Kidney tubule cell (primary cell): ENCODE measurements around the gene CDH5.
"Not testable (repeated sequence)": the region's sequence is repeated elsewhere in the genome, so short reads cannot be mapped to it uniquely, and the experiment has no call there.

Source experiments
- DNase-seq: peaks from one replicate; pipeline ENCODE4 v3.0.0-alpha.2; 2018; ENCODE audit warnings: low spot score

The CDH5 gene, protein sequence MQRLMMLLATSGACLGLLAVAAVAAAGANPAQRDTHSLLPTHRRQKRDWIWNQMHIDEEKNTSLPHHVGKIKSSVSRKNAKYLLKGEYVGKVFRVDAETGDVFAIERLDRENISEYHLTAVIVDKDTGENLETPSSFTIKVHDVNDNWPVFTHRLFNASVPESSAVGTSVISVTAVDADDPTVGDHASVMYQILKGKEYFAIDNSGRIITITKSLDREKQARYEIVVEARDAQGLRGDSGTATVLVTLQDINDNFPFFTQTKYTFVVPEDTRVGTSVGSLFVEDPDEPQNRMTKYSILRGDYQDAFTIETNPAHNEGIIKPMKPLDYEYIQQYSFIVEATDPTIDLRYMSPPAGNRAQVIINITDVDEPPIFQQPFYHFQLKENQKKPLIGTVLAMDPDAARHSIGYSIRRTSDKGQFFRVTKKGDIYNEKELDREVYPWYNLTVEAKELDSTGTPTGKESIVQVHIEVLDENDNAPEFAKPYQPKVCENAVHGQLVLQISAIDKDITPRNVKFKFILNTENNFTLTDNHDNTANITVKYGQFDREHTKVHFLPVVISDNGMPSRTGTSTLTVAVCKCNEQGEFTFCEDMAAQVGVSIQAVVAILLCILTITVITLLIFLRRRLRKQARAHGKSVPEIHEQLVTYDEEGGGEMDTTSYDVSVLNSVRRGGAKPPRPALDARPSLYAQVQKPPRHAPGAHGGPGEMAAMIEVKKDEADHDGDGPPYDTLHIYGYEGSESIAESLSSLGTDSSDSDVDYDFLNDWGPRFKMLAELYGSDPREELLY

DNA sequence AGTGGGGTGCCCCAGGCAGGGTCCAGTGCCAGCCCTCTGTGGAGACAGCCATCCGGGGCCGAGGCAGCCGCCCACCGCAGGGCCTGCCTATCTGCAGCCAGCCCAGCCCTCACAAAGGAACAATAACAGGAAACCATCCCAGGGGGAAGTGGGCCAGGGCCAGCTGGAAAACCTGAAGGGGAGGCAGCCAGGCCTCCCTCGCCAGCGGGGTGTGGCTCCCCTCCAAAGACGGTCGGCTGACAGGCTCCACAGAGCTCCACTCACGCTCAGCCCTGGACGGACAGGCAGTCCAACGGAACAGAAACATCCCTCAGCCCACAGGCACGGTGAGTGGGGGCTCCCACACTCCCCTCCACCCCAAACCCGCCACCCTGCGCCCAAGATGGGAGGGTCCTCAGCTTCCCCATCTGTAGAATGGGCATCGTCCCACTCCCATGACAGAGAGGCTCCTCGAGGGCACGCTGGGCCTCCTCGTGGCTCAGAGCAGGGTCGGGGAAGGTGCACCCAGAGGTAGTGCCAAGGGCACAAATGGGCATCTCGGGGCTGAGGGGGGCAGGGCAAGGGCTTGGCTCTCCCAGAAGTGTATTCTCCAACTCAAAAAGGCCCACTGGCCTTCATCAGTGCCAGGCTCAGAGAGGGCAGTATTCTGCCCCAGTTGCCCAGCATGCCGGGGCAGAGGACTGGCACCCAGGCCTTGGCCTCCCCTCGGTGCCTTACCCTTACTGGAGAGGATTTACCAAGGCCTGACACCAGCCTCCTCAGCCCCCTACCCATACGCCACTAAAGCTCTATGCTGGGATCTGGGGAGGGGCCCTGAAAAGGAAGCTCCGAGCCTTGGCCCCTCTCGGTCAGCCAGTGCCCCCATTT, at the start of gene CDH5:
Gene CDH5, plus strand, starts transcription at position 259 of the 867 bp plus-strand sequence. CDS start 12,647 bp downstream, outside the sequence.
- DNase-seq: no peak

DNA sequence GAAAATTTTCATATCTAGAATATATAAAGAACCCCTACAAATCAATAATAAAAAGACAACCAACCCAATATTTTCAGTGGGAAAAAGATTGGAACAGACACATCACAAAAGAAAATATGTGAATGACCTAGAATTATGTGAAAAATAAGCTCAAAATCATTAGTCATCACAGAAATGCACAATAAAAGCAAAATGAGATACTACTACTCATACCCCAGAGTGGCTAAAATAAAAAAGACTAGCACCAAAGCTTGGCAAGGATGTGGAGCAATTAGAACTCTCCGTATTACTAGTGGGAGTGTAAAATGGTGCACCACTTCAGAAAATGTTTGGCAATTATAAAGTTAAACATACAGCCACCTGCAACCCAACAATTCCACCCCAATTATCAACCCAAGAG, 48.0 kb upstream of the CDH5 start:
- no peak for DNase-seq

DNA sequence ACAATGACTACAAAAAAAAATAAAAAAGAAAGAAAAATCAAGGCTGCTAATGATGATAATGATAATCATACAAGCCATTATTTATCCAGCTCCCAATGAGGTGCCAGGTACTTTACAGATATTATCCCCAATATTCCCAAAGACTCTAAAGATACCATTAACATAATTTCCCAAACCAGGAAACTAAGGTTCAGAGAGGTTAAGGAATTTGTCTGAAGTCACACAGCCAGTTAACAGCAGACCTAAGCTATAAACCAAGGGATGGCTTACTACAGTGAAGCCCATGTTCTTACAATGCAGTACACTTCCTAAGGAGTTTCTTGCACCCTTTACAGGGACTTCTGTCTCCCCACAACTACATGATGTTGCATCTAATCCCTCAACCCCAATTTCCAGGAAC, 45.7 kb upstream of the CDH5 start:
- DNase-seq: no peak

DNA sequence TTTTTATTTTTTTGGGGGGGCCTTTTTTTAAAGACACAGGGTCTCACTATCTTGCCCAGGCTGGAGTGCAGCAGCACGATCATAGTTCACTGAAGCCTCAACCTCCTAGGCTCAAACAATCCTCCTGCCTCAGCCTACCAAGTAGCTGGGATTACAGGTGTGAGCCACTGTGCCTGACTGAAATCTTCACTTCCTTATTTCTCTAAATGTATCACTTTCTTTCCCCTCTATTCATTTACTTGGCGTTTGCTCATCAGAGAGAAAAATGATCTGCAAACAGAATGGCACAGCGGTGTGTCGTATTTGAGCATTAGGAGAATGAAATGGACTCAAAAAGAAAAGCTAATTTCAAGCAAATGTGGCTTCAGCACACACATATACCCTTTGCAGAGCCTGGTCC, 44.3 kb upstream of the CDH5 start:
- DNase-seq: no peak

DNA sequence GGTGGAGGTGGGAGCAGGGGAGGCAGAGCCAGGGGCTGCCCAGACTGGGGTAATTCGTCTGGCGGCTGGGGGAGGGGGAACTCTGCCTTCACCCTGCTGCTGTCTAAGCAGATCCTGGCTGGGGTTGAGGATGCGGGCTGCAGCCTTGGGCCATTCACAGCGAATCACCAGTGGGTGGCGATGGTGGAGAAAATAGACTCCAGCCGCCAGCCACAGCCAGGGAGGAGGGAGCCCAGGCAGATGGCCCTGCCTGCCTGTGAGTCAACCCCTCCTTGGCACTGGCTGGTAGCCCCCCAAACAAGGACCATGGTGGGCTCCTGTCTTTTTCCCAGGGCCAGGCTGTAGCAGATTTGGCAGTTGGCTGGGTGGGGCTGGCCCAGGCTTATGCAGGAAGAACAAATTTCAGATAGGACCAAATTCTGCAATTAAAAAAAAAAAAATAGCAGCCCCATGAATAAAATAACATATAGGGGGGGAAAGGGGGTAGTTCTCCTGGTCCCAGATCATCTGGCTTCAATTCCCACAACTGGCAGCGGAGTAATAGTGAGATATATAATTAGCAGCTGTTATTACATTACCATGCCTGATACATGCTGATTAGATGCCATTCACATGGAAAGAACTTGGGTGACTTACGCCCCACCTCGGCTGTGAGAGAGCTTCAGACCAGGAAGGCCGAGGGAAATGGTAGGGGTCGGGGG, 41.5 kb upstream of the CDH5 start:
- DNase-seq: peak; percentile 14

DNA sequence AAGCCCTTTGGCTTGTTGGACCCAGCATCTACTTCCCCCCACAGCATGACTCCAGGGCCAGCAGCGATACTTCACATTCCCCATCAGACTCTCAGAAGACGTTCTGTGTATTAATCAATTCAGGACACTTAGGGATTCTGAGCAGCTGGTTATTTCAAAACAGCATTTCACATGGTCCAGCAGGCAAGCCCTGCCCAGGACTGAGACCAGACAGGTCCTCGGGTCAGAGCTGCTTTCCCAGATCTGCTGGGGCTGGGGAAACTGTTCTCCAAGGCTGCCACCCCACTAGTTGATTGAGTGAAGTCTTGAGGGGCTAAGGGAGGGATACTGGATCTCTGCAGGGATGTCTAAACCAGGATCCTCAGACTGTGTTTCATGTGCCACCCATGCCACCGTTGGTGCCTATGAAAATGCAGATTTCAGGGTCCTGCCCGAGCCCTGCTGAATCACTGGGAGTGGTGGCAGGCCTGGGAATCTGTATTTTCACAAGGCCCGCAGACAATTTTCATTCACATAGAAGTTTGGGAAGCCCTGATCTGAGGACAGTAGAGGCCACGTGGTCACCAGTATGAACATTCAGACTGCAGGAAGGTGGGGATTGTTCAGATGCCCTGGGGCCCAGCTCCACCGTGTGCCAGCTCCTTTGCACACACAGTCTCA, 40.6 kb upstream of the CDH5 start:
- DNase-seq: no peak

DNA sequence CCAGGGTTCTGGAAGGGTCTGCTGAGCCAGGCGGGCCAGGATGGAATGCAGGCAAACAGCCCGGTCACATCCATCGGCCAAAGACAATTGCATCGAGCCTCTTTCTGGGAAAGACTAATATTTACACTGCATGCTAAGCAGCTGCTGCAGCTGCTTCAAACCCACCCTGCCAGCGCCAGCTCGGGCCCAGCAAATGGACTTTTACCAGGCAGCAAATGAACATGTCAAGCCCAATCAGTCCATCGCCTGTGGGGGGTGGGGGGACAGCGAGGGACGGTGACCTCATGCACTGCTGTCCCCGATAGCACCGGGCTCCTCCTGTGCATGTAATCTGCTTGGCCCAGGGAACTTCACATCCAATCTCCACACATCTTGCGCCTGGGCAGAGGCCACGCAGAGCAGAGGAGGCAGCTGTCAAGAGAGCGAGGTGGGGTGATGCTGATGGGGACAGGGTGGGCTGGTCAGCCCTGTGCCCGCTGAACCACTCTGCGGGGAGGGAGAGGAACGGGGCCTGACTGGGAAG, 39.4 kb upstream of the CDH5 start:
- DNase-seq: no peak

DNA sequence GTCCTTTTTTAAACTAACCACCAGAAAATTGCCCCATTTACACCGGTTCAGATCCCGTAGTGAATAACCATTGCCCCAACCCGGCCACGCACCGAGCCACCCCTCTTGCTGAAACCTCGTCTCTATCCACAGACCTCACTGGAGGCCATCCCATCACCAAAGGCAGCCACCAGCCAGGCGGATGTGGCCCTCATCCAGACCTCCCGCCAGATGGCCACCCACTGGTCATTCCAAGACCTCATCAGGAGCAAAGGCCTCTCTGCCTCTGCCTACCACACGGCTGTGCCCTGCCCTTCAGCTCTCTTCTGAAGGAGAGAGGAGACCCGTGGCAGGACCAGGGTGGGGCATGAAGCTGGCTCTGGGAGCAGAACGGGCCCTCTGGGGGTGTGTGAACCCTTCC, 38.2 kb upstream of the CDH5 start:
- no peak for DNase-seq

DNA sequence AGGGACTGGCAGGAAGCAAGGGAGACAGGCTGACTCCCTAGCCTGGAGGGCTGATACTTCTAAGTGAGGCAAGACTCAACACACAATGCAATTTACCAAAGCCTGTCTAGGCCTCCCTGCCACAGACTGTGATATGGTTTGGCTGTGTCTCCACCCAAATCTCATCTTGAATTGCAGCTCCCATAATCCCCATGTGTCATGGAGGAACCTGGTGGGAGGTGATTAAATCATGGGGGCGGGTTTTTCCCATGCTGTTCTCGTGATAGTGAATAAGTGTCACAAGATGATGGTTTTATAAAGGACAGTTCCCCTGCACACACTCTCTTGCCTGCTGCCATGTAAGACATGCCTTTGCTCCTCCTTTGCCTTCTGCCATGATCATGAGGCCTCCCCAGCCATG, 35.0 kb upstream of the CDH5 start:
- not testable (repeated sequence) for DNase-seq

DNA sequence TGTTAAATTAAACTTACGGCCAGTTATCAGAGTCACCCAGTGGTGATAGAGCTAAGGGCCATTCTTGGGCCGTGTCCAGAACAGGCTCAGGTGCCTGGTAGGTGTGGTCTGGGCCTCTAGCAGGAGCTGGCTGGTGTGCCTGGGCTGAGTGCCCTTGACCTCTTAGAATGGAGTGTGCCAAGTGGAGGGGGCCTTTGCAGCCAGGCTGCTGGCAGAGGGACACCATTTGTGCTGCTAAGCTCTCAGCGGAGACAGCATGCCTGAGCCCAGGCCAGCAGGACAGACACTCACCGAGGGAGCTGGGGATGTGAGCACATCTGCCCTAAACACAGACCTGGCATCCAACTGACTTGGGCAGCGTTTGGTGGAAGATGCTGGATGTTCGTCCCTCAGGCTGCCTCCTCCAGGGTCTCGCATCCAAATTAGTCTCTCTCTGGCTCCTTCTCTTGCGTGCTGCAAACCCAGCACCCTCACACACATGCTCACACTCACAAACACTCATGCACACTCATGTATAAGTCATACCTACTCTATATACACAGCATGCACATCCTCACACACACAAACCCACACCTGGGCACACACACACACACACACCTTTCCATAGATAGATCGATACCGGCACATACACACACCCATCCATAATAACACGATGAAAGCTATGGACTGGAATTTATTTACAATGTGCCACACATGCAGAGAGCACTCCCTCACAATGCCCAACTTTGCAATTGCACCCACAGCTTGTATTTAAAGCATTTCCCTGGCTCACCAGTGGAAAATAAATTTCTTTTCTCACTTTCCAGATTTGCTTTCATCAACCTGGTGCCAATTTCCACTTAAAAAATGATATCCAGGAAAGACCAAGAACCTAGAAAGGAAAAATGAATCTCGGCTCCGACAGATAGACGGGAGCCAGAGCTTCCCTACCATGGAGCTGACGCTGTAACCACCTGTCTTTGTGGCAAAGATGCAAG, 33.6 kb upstream of the CDH5 start:
- DNase-seq: no peak

DNA sequence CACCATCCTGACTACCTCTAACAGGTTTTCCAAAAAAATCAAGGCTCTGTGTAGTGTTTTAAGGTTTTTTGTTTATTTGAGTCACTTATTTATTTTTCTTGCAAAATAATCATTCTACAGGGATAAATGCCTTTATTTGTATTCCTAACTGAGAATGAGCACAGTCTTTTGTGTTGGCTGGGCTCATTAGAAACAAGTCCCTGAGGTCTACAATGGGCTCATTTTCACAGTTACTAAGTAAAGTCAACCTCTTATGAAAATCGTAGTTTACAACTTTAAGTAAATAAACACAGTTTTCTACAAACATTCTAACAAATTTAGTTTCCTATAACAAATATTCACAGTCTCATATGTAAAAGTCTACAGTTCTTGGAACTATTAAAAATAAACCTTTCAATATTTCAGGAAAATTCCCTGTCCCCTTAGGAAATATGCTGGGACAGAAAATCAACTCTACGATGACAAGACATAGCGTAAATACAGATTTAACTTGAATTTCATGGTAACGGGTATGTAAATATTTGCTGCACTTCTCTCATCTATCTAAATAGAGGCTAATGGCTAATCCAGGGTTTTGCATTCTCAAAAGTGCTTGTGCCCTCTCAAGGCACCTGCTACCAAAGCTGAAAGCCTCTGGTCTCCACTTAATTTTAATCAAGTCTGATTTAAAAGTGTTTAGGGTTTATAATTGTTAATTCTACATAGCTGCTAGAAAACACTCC, 31.5 kb upstream of the CDH5 start:
- DNase-seq: no peak

DNA sequence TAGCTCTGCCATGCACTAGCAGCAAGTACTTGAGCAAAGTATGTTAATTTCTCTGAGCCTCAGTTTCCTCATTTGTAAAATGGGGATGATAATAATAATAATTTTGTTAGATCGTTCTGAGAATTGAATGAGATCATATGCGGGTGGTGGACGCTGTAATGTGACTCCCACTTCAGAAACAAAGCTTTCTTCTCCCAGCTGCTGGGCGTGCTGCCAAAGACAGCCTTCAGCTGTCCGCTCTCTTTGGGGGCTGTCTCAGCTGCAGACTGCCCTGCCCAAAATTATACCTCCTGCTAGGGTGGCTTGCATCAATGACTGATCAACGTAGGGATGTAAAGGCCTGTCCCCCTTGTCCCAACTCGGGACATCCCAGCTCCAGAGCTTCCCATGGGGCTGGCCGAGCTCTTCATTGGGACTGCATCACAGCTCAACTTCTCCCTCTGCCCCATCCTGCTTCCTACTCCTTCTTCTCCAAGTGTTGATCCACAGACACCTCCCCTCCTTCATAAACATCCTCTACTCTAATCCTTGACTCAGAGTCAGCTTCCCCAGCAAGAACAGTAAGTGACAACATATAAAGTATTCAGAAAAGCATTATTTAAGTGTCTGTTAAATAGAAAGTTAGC, 30.7 kb upstream of the CDH5 start:
- DNase-seq: no peak

DNA sequence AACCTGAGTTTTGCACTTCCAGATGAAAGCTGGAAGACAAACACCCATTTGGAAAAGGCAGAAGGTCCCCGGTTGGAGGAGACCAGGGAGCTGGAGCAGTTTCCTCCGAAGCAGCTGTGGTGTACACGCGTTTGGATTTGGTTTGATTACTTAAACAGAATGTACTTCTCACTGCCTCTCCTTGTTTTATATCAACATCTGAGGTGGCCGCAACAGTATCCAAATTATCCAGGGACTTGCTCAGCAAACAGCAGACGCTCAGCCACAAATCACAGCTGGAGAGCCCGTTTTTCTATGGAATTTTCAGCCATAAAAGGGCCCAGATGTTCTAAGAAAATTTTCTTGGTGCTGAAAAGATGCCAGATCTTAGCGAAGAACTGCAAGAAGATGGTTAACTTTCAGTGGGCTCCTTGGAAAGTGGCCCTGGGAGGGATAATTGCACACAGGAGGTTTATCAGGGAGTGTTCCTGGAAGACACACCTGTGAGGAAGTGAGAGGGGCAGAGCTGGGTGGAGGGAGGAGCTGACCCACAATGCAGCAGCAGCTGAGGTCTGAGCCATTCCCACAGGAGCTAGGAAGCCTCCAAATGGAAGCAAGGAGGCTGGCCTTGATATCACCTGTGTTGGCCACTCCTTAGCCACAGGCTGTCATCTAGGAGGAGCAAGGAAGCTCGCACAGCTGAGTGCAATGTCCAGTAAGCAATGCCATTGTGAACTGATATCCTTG, 28.9 kb upstream of the CDH5 start:
- no peak for DNase-seq

DNA sequence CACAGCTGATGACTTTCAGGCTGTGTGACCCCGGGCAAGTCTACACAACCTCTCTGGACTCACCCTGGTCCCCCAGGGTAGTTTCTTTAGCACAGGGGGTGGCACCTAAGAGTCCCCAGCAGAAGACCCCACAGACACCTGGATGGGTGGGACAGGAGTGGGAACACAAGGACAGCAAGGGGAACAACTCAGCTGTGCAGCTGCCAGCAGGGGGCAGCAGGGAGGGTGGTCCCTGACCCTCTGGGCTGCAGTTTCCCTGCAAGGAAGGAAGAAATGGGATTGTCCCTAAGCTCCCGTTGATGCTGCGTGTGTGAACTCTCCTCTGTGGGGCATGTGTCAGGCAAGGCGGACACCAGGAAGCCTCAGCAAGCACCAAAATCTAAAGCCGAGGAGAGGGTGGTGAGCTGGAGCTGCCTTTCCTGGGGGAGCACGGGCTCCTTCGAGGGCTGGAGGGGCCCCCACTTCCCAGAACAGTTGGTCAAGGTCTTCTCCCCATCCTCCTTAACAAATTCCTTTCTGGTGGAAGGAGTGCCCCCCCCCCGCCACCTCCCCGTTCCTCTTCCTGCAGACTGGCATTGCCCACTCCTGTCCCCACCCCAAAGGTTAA, 24.1 kb upstream of the CDH5 start:
- DNase-seq: peak; percentile 22

DNA sequence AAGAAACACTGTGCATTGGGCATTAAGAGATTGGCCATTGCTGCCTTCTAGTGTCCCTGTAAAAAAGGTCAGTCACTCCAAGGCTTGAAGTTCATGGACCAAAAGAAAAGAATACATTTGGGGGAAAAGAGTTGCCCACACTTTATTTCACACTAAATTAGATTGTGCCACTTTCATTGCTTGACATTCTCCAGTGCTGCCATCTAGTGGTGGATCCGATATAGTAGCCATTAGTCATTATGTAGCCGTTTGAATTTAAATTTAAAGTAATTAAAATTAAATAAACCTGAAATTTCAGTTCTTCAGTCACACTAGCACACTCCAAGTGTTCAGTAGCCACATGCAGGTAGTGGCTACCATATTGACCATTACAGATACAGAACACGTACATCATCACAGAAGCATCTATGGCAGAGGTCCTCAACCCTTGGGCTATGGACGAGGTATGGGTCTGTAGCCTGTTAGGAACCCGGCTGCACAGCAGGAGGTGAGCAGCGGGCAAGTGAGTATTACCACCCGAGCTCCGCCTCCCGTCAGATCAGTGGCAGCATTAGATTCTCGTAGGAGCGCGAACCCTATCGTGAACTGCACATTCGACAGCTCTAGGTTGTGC, 21.9 kb upstream of the CDH5 start:
- DNase-seq: peak; percentile 40

DNA sequence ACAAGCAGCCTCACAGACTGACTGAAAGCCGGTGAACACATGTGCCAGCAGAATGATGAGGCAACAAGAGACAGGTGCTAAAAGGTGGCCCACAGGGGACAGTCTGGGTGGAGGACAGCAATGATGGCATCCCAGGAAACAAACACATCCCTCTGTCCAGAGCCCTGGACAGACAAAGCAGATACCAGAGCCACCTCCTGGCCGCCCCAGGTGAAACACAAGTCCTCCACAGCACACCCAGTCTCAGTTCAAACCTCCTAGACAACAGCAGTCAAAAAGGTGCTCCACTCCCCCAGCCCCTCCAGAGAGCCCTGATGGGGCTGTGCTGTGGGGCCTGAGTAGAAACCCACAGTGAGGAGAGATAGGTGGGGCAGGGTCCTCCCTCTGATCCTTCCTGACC, 20.3 kb upstream of the CDH5 start:
- DNase-seq: no peak

DNA sequence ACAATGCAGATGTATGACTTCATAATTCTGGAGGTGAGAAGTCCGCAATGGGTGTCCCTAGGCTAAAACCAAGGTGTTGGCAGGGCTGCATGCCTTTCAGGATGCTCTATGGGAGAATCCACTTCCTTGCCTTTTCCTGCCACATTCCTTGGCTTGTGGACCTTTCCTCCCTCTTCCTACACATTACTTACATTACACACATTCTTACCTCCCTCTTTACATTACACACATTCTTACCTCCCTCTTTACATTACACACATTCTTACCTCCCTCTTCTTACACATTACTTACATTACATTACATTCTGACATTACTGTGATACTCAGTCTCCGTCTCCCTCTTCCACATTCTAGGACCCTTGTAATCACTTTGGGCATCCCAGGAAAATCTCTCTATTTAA, 14.2 kb upstream of the CDH5 start:
- no peak for DNase-seq
